Measurements from ENCODE around the gene DRC1. TPM values are rescaled to one million over a fixed set of nuclear protein-coding genes. Genes with fewer than 3 reads are reported as not detected.

The DRC1 gene
- total and polyA plus RNA-seq, 4 donors, result 2.5 to 18.4 (median 8.8) TPM

- no peak for DNase-seq
- H3K9ac ChIP-seq (ENCODE audit: insufficient read depth in 1 of 2, low read length in 2 of 2), result no peak overlapping the region
- H3K27ac ChIP-seq (ENCODE audit: low read depth in 1 of 2, low read length in 1 of 2), result no peak overlapping the region
- H3K27me3 ChIP-seq (ENCODE audit: control insufficient read depth in 3 of 3, insufficient read depth in 3 of 3, low read length in 2 of 3), result no peaks in the 10 kb centered on the region
- H3K36me3 ChIP-seq (ENCODE audit: control insufficient read depth in 4 of 4, insufficient read depth in 4 of 4, low read length in 4 of 4), result peaks cover 0 to 5% (median 0%) of the 10 kb centered on the region in 4 donors
- no peak for TF ChIP-seq CTCF (IDR thresholded peaks at IDR 0.05; ENCODE audit: control extremely low read depth, extremely low read depth)
- no peak for ATAC-seq (ENCODE audit: insufficient read depth, low FRiP score)
- no peaks in the 10 kb centered on the region for H3K9me3 ChIP-seq (ENCODE audit: control insufficient read depth in 4 of 4, insufficient read depth in 3 of 4, low read length in 3 of 4)
- H3K4me3 ChIP-seq, result no peak overlapping the region
- H3K4me1 ChIP-seq (ENCODE audit: control insufficient read depth in 5 of 5, insufficient read depth in 5 of 5, low read length in 5 of 5), result peaks cover 0 to 1% (median 0%) of the 10 kb centered on the region in 5 donors
- WGBS, 2 donors, result 93 to 94% methylated on average over 4 of the region's 4 CpGs
Measured at GRCh38 chr2:26359886-26360473, 41.7 kb upstream of the DRC1 start.

GRCh38 chr2:26363323-26363722, 38.4 kb upstream of the DRC1 start:
- peaks cover 0 to 7% (median 0%) of the 10 kb centered on the region in 4 donors for H3K36me3 ChIP-seq (ENCODE audit: control insufficient read depth in 4 of 4, insufficient read depth in 4 of 4, low read length in 4 of 4)
- no peaks in the 10 kb centered on the region for H3K9me3 ChIP-seq (ENCODE audit: control insufficient read depth in 4 of 4, insufficient read depth in 3 of 4, low read length in 3 of 4)
- no peak for TF ChIP-seq CTCF (IDR thresholded peaks at IDR 0.05; ENCODE audit: control extremely low read depth, extremely low read depth)
- H3K27me3 ChIP-seq (ENCODE audit: control insufficient read depth in 3 of 3, insufficient read depth in 3 of 3, low read length in 2 of 3), result no peaks in the 10 kb centered on the region
- no peak for ATAC-seq (ENCODE audit: insufficient read depth, low FRiP score)
- no peak overlapping the region for H3K27ac ChIP-seq (ENCODE audit: low read depth in 1 of 2, low read length in 1 of 2)
- 85 to 86% methylated on average over 4 of the region's 4 CpGs for WGBS, 2 donors
- H3K9ac ChIP-seq (ENCODE audit: insufficient read depth in 1 of 2, low read length in 2 of 2), result no peak overlapping the region
- no peak for DNase-seq
- H3K4me1 ChIP-seq (ENCODE audit: control insufficient read depth in 5 of 5, insufficient read depth in 5 of 5, low read length in 5 of 5), result no peaks in the 10 kb centered on the region
- H3K4me3 ChIP-seq, result no peak overlapping the region

- Histone ChIP-seq H3K4me3 (no peak overlapping the region), H3K4me1 (ENCODE audit: control insufficient read depth in 5 of 5, insufficient read depth in 5 of 5, low read length in 5 of 5) (no peaks in the 10 kb centered on the region), H3K27me3 (ENCODE audit: control insufficient read depth in 3 of 3, insufficient read depth in 3 of 3, low read length in 2 of 3) (no peaks in the 10 kb centered on the region), H3K27ac (ENCODE audit: low read depth in 1 of 2, low read length in 1 of 2) (no peak overlapping the region), H3K9ac (ENCODE audit: insufficient read depth in 1 of 2, low read length in 2 of 2) (no peak overlapping the region), H3K9me3 (ENCODE audit: control insufficient read depth in 4 of 4, insufficient read depth in 3 of 4, low read length in 3 of 4) (no peaks in the 10 kb centered on the region), H3K36me3 (ENCODE audit: control insufficient read depth in 4 of 4, insufficient read depth in 4 of 4, low read length in 4 of 4) (peaks cover 0 to 8% (median 0%) of the 10 kb centered on the region in 4 donors)
- WGBS, 2 donors, result 95 to 97% methylated on average over 3 of the region's 3 CpGs
- TF ChIP-seq CTCF (IDR thresholded peaks at IDR 0.05; ENCODE audit: control extremely low read depth, extremely low read depth), result no peak
- no peak for DNase-seq
- ATAC-seq (ENCODE audit: insufficient read depth, low FRiP score), result no peak
Measured at GRCh38 chr2:26363958-26364357, 37.8 kb upstream of the DRC1 start.

- DNase-seq (no peak), ATAC-seq (ENCODE audit: insufficient read depth, low FRiP score) (no peak)
- no peak for TF ChIP-seq CTCF (IDR thresholded peaks at IDR 0.05; ENCODE audit: control extremely low read depth, extremely low read depth)
- Histone ChIP-seq H3K27me3 (ENCODE audit: control insufficient read depth in 3 of 3, insufficient read depth in 3 of 3, low read length in 2 of 3) (no peaks in the 10 kb centered on the region), H3K27ac (ENCODE audit: low read depth in 1 of 2, low read length in 1 of 2) (no peak overlapping the region), H3K9ac (ENCODE audit: insufficient read depth in 1 of 2, low read length in 2 of 2) (no peak overlapping the region), H3K4me1 (ENCODE audit: control insufficient read depth in 5 of 5, insufficient read depth in 5 of 5, low read length in 5 of 5) (no peaks in the 10 kb centered on the region), H3K4me3 (no peak overlapping the region), H3K36me3 (ENCODE audit: control insufficient read depth in 4 of 4, insufficient read depth in 4 of 4, low read length in 4 of 4) (peaks cover 0 to 12% (median 1%) of the 10 kb centered on the region in 4 donors), H3K9me3 (ENCODE audit: control insufficient read depth in 4 of 4, insufficient read depth in 3 of 4, low read length in 3 of 4) (no peaks in the 10 kb centered on the region)
- WGBS, 2 donors, result 97 to 99% methylated on average over 4 of the region's 4 CpGs
Measured at GRCh38 chr2:26364669-26365068, 37.1 kb upstream of the DRC1 start.
